Nucleus accumbens (tissue), 56 donors: ENCODE results near the gene FAF1.
"Not testable (repeated sequence)": the region's sequence is repeated elsewhere in the genome, so short reads cannot be mapped to it uniquely, and the experiment has no call there.

Experiments used
- DNase-seq, 56 donors: peaks; one replicate each; lab custom pipeline; 2025; lab: John Stamatoyannopoulos, UW

FAF1 gene

DNA sequence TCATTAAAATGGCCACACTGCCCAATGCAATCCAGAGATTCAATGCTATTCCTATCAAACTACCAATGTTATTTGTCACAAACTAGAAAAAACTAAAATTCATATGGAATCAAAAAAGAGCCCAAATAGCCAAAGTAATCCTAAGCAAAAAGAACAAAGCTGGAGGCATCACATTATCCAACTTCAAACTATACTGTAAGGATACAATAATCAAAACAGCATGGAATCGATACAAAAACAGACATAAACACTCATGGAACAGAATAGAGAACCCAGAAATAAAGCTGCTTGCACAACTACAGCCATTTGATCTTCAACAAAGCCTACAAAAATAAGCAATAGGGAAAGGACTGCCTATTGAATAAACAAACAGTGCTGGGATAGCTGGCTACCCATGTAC, 100.4 kb downstream of the FAF1 start:
- no peak for DNase-seq

DNA sequence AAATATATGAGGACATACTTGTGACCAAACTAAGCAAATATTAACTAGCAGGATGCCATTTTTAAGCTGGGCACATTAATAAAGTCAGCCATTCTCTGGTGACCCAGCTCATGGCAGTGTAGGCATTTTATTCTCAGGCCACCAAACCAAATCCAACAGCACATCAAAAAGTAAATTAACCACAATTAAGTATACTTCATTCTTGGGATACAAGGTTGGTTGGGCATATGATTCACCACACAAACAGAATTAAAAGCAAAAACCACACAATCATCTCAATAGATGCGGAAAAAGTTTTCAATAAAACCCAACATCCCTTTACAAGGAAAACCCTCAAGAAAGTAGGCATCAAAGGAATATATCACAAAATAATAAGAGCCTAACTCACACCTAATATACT, 101.3 kb downstream of the FAF1 start:
- DNase-seq: no peak

DNA sequence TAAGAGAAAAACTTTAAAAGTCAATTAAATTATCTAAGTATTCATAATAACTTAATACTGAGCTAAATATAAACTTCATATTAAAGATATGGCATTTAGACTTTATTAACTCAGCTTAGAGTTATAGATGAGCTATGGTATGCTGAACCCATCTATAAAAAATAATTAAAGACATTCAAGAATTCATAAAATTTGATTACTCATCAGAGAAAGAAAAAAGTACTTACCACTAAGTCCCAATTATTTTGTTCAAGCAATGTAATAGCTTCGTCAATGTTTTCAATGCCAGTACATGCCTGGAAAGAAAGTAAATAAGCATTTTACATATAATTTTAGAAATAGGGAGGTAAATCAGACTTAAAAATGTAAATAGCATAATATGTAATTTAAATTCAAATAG, 102.4 kb downstream of the FAF1 start:
- DNase-seq: no peak

DNA sequence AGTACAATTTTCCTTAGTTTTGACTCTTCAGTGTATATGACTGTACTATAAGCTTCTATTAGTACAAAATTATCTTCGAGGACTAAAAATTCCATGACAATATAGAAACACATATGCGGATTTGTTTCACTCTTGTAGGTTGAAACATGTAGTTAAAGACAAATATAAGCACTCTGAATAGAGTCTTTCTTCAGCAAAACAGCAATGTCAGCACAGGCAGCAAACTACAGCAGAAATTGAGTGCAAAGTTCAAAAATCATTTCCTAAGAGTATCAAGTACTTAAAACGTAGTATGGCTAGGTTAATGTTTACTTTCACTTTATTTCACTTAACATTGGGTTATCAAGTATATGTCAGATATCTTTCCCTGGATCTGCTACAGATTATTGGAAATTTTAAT, 106.7 kb downstream of the FAF1 start:
- no peak for DNase-seq

DNA sequence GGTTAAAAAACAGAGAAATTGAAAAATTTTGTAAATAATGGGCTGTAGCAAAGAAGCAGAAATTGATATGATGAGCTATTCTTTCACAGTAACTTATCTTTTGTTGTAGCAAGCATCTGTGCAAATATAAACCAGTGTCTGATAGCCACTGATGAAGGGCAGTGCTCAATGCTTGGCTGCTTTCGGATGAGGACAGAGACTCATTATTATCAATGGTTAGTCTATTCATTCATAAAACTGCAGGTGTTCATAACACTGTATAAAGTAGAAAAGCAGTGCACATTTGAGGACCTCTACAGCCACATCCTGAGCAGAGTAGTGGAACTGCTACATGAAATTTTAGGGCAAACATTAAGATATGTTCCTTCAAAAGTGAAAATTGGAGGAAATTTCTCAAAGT, 107.2 kb downstream of the FAF1 start:
- peak in 1 of 56 donors; percentile 14 for DNase-seq

DNA sequence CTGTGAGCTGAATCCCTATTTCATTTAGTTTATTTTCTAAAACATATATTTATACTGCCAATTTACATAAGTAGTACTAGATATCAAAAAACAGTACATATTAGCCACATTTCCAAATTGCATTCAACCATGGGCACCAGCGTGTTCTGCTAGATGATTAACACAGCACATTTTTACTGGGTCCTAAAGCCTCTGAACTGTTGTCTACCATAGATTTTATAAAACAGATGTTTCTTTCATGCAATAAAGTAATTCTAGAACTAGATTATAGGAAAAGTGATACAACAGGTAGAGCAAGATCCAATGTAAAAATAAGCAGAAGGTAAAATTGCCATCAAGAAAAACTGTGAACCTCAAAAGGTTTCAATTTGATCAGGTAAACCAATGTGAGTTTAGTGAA, 108.6 kb downstream of the FAF1 start:
- no peak for DNase-seq

DNA sequence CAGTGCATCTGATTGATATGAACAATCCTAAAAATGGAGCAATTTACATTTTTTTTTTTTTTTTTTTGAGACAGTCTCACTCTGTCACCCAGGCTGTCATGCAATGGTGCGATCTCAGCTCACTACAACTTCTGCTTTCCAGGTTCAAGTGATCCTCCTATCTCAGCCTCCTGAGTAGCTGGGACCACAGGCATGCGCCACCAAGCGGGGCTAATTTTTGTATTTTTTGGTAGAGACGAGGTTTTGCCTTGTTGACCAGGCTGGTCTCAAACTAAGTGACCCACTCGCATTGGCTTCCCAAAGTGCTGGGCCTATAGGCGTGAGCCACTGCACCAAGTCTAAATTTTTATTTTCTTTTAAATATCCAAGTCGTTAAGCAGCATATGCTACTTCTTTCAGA, 109.0 kb downstream of the FAF1 start:
- no peak for DNase-seq

DNA sequence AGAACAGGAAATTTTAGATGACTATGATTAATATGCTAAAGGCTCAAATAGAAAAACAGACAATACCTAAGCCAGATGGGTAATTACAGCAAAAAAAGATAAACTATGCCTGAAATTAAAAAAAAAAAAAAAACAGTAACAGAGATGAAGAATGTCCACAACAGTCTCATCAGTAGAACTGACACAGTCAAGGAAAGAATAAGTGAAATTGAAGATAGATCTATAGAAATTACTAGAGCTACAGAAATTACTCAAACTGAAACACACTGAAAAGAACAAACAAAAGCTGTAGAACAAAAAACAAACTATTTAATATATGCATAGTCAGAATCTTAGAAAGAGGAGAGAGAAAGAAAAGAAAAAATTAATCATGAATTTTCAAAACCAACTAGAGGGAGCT, 112.8 kb downstream of the FAF1 start:
- no peak for DNase-seq

DNA sequence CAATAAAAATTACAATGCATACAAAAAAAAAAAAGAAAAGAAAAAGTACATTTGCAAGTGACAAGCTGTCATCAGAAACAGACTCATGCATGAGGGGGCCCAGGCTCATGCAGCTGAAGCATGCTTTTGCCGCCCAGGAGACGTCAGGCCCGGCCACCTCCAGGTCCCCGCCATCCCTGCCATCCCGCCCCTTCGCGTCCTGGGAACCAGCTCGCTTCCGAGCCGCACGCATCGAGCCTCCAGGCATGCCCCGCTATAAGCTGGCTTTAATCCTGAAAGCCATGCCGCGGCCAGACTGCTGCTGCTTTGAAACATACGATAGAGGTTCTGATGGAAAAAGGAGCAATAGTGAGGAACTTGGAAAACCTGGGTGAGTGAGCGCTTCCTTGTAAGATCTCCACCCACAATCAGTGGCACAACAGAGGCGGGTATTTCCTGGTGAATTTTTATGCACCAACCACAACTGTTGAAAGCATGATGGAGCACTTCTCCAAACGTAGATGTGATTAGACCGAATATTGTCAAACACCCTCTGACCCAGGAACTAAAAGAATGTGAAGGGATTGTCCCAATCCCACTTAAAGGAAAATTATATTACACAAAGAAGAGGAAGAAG, 113.7 kb downstream of the FAF1 start:
- DNase-seq: no peak

DNA sequence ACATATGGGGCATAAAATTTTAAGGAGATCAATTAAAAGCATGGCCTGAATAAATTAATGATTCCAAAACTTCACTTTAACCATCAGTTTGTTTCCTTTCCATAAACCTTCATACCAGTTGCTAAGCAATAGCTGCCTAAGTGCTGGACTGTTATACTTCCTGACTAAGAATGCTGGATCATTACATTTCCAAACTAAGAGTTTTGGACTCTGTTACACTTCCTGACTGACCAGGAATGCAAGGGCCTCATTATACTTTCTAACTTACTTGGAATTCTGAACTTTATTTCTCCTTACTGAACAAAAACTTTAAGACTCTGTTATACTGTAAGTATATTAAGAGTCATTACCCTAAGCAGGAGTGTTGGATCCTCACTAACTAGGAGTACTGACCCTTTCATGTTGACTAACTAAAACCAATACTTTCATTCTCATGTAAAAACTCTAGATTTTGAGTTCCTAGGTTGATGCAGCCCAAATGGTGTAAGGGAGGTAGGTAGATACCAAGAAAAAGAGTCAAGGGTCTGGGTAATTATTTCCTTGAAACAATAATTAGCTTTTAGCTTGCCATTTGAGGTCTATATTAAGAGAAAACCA, 118.2 kb downstream of the FAF1 start:
- DNase-seq: no peak

DNA sequence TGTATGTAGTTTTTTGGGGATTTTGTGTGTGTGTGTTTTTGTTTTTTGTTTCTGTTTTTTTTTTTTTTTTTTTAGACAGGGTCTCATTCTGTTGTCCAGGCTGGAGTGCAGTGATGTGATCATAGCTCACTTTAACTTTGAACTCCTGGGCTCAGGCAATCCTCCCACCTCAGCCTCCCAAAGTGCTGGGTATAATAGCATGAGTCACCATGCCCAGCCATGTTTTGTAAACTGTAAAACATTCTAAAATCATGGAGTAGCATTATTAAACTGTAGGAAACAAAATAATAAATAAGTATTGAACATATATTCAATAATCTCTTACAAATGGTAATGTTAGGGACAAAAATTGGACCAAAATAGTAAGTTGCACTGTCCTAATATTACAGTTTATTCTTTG, 124.0 kb downstream of the FAF1 start:
- no peak for DNase-seq

DNA sequence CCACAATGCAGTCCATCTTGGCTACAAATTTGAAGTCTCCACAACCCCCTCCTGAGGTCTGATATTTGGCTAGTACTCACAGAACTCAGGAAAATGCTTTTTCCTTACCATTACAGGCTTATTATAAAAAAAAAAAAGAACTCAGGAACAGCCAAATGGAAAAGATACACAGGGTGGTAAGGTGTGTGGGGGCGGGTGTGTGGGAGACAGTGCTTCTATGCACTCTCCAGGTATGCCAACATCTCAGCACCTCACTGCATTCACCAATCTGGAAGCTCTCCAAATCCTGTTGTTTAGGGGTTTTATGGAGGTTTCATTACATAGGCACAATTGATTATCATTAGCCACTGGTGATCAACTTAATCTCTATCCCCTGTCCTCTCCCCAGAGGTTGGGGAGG, 126.9 kb downstream of the FAF1 start:
- DNase-seq: peak in 2 of 56 donors; percentile 1 to 4

DNA sequence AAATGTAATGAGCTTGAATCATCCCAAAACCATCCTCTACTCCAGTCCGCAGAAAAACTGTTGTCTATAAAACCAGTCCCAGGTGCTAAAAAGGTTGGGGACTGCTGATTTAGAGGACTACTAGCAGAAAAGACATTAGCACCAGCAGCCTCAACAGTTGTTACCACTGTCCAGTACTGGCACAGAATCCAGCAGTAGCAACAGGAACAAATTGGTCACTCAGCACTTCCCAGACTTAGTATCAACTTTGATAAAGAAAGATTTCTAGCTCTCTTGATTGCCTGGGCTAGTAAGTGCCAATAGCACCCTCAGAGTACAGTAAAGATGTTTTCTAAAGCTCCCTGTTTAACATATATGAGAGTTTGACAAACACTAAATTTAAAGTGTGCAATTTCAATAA, 127.9 kb downstream of the FAF1 start:
- DNase-seq: no peak

DNA sequence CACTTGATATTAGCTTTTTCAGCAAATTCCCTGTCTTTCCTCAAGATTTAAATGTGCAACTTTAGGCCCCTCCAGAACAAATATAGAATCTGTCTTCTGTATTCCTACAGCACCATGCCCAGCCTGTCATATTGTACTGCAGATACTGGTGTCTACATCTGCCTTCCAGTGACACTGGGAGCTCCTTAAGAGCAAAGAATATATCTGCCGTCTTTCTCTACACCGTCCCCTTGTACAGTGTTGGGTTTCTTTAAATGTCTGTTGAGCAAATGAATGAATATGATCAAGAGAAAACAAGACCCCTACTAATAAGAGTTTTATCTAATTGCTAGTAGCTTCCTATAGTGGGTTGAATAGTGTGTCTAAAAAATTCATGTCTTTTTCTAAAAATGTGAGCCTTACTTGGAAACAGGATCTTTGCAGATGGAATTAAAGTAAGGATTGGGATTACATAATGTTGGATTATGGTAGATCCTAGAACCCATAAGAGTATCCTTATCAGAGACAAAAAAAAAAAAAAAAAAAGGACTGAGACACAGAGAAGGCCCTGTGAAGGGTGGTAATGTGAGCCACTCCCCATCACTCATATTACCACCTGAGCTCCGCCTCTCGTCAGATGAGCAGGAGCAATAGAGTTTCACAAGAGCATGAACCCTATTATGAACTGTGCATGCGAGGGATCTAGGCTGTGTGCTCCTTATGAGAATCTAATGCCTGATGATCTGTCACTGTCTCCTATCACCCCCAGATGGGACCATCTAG, 128.6 kb downstream of the FAF1 start:
- no peak for DNase-seq

DNA sequence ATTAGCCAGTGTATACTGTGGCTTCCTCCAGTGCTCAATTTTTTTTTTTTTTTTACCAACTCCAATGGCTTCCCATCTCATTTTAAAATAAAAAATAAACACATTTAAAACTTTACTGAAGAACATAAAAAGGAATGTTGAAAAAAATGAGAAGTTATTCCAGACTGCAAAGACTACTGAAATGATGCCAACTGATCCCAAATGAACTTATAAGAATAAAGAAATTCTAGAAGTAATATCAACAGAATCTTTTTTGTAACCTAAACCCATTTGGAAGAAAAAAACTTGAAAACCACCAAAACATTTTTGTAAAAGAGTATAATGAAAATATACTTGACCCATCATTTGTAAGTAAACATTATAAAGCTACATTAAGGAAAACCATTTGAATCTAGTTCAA, 129.4 kb downstream of the FAF1 start:
- DNase-seq: no peak

DNA sequence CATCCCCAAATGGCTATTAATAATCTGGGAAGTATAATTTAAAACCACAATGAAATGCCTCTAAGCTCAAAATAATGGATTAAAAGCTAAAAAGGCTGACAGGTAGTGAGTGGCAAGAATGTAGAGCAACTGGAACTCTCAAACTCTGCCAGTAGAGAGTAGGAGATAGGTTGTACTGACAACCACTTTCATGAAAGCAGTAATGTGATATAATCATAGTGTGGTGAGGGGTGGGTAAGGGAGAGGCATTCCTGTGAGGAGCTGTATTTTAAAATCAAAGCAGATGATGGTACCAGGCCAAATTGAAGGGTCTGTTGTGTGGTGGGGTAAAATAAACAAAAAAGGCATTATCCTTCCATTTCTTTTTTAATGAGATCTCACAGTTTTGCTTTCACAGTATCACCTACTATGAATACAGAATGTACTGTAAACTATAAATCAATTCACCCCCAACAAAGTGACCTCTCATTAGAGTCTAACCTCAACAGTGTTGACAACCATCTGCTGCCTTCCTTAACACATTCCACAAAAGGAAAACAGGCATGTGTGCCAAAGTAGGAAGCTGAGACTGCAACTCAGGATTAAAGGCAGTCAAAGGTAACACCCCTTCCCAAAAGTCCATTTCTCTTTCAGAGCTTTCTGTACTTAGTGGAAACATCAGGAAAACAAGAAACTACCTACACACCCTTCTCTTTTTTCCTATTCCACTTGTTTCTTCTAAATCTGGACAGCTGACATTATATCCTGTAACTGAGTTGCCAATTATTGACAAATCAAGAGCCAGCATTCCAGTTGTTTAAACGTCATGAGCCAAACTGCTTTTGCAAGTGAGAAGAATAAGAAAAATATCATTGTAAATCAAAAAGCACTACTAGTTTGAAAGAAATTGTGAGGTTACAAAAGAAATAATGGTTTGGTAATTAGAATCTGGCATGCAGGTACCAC, 130.8 kb downstream of the FAF1 start:
- no peak for DNase-seq

DNA sequence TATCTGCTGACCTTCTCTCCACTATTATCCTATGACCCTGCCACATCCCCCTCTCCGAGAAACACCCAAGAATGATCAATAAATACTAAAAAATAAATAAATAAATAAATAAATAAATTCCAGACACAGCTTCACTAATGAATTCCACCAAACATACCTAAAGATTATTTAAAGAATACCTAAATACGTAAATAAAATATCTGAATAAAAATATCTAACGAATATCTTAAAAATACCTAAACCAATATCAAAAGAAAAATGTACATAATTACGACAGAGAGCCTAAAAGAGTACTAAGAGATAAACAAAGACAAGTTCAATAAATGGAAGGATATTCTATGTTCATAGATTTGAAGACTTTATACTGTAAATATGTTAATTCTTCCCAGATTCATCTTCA, 132.5 kb downstream of the FAF1 start:
- no peak for DNase-seq

DNA sequence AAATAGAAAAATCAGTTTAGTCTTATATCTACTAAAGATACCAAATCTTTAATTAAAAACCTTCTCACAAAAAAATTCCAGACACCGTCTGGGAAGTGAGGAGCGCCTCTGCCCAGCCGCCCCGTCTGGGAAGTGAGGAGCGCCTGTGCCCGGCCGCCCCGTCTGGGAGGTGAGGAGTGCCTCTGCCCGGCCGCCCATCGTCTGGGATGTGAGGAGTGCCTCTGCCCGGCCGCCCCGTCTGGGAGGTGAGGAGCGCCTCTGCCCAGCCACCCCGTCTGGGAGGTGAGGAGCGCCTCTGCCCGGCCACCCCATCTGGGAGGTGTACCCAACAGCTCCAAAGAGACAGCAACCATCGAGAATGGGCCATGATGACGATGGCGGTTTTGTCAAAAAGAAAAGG, 133.3 kb downstream of the FAF1 start:
- DNase-seq: not testable (repeated sequence)

DNA sequence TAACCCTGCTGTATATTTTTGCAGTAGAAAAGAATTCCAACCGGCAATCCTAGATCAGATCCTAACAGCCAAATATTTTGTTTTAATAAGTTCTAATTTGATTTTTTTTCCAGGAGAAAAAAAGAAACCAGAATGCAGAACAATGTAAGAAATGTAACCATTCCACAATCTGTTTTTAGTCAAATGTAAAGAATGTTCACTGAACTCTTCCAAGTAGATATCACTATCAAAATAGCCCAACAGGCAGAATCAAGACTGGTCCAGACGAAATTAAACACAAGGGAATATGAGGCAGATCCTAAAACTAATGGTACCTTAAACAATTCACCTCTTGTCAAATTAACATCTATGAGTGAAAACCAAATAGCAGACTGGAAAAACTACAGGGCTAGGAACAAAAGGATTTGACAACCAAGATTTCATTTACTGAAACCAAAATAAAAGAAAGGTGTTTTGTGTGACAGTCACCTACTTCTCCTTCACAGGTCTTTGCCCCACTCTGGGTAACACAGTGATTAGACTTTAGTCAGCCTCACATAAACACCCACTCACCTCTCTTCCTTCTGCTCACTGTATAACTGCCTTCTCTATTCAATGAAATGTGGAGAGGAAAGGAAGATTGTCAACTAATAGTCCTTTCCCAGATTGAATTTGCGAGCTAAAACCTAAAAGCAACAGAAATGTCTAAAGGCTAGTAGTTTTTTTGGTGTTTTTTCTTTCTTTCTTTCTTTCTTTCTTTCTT, 137.9 kb downstream of the FAF1 start:
- peak in 4 of 56 donors; percentile 1 to 18 (median 8) for DNase-seq

DNA sequence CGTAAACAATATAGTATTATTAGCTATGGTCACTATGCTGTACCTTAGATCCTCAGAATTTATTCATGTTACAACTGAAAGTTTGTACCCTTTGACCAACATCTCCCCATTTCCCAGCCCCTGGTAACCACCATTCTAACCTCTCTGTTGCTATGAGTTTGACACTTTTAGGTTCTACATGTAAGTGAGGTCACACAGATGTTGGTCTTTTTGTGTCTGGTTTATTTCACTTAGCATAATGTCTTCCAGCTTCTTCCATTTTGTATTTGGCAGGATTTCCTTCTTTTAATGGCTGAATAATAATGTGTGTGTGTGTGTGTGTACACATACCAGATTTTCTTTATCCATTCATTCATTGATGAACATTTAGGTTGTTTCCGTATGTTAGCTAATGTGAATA, 139.5 kb downstream of the FAF1 start:
- DNase-seq: no peak
